ENCODE data around the gene RAPGEF5.

GRCh38 chr7:22393913-22394729 lies 37.2 kb upstream of the RAPGEF5 start:
- TF ChIP-seq POLR2AphosphoS5 (IDR thresholded peaks at IDR 0.05; ENCODE audit: low read depth, low read length) = no peak
- no peak for TF ChIP-seq MAX (IDR thresholded peaks at IDR 0.05)
- no peak for TF ChIP-seq JUND (IDR thresholded peaks at IDR 0.05)
- no peak for TF ChIP-seq RAD21 (IDR thresholded peaks at IDR 0.05; ENCODE audit: low read depth)
- no peak for TF ChIP-seq EZH2 (IDR thresholded peaks at IDR 0.05)
